ENCODE results near the gene BATF3.
"Not testable (repeated sequence)": the region's sequence is repeated elsewhere in the genome, so short reads cannot be mapped to it uniquely, and the experiment has no call there.

BATF3 gene

GRCh38 chr1:212655668-212656440 is 43.8 kb downstream of the BATF3 start:
- DNase-seq = no peak

DNA sequence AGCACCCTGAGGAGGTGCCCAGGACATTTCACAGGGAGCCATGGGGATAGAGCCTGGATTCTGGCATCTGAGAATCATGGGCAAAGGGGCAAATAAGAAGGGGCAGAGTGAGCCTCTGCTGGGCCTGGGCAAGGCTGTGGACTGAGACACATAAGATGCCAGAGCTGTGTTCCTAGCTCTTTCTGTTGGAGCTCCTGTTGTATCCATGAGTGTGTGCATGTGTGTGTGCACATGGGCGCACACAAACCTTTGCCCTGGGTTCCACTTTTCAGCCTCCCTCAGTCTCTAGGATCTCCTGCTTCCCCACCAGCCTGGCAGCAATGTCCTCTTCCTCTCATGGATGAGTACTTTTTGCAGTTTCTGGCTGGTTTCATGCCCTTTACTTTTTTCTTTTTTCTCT is 47.0 kb downstream of the BATF3 start:
- DNase-seq = no peak

GRCh38 chr1:212651977-212652376 is 47.7 kb downstream of the BATF3 start:
- DNase-seq = no peak

GRCh38 chr1:212651521-212651920 is 48.1 kb downstream of the BATF3 start:
- no peak for DNase-seq

- DNase-seq = peak; percentile 42
Observed at GRCh38 chr1:212650228-212650627, 49.4 kb downstream of the BATF3 start.

DNA sequence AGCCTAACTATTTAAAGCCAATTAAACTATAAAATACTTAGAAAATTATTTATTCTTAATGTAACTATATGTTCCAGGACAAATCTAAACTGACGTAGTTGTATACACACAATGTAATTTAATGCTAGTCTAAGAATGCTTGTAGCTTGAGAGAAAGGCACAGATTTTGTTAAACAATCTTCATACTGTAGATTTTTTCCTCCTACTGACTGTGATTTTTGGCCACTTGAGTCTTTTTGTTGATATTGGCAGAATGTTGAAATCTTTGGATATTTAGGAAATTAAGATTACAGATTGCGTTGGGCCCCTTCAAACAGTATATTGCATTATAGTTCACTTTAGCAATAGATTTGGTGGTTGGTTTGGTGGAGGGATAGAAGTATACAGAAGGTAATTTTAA is 50.6 kb downstream of the BATF3 start:
- no peak for DNase-seq

- DNase-seq = no peak
Observed at GRCh38 chr1:212648431-212648830, 51.2 kb downstream of the BATF3 start.

- no peak for DNase-seq
Observed at GRCh38 chr1:212647004-212647403, 52.6 kb downstream of the BATF3 start.

GRCh38 chr1:212646588-212646987 is 53.1 kb downstream of the BATF3 start:
- DNase-seq = no peak

GRCh38 chr1:212645546-212646543 is 53.8 kb downstream of the BATF3 start:
- DNase-seq = no peak

- DNase-seq = no peak
Observed at GRCh38 chr1:212644866-212645545, 54.6 kb downstream of the BATF3 start.

GRCh38 chr1:212643877-212644276 is 55.8 kb downstream of the BATF3 start:
- DNase-seq = no peak

DNA sequence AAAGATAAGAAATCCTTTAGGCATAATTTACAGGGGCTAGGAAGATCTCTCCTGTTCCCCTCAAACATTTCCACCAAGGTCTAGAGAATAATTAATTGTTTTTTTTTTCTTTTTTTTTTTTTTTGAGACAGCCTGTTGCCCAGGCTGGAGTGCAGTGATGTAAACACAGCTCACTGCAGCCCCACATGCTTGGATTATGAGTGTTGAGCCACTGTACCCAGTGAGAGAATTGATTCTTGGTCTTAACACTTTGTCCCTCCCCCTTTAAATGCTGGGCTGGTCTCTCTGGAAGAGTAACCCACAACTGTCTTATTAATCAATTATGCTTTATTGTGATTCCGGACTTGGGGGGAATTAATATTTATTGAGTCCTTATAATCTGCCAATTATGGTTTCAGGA is 57.7 kb downstream of the BATF3 start:
- DNase-seq = no peak

DNA sequence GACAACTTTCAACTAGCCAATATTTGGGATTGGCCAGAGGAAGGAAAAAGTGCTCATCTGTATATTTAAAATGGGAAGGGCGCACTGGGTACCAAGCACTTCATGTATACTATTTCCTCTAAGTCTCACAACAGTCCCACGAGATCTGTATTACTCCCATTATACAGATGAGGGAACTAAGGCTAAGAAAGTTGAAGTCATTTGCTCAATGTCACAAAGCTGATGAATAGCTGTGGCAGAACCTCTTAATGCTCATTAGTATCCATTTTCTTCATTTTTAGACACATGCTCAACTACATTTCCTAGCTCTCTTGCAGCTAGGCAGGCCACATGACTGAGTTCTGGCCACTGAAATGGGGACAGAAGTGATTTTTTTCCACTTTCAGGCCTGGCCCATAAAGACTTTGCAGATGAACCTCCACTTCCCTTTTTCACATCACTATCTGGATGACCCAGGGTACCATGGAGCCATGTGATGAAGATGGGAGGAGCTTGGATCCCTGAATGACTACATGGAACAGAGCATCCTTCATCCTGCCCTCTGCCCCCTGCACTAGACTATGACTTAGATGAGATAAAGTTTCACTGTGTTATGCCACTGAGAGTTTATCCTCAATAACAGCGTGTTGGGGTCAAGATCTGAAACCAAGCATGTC is 59.3 kb downstream of the BATF3 start:
- no peak for DNase-seq

GRCh38 chr1:212639524-212639923 is 60.1 kb downstream of the BATF3 start:
- not testable (repeated sequence) for DNase-seq

- no peak for DNase-seq
Observed at GRCh38 chr1:212638492-212639151, 61.0 kb downstream of the BATF3 start.

- no peak for DNase-seq
Observed at GRCh38 chr1:212637902-212638301, 61.7 kb downstream of the BATF3 start.
